Peyer's patch (tissue), 4 donors: ENCODE data around the gene CLCN7. TPM values are rescaled to one million over a fixed set of nuclear protein-coding genes. Genes with fewer than 3 reads are reported as not detected.

Experiments
- DNase-seq, 3 donors: peaks; one replicate each; pipeline ENCODE4 v3.0.0-alpha.2; 2017 to 2019
- H3K27ac ChIP-seq, 4 donors: fragments of 200-600 bp; sonication (generic); one replicate each; pipeline ENCODE4 v1.5.1; 2016 to 2019
- H3K27me3 ChIP-seq, 2 donors: fragments of 200-600 bp; sonication (generic); one replicate each; pipeline ENCODE4 v1.5.1; 2019
- H3K36me3 ChIP-seq, 3 donors: fragments of 200-600 bp; sonication (generic); one replicate each; pipeline ENCODE4 v1.5.1; 2016 to 2019
- H3K4me1 ChIP-seq, 4 donors: fragments of 200-600 bp; sonication (generic); one replicate each; pipeline ENCODE4 v1.5.1; 2016 to 2019
- H3K4me3 ChIP-seq, 4 donors: fragments of 200-600 bp; sonication (generic); 1 replicate in 3 of 4; 2 replicates in 1 of 4; pipeline ENCODE4 v1.5.1; 2016 to 2019; ENCODE audit warnings: mild to moderate bottlenecking in 1 of 4
- H3K9me3 ChIP-seq, 4 donors: fragments of 200-600 bp; sonication (generic); one replicate each; pipeline ENCODE4 v1.5.1; 2016 to 2019; ENCODE audit warnings: mild to moderate bottlenecking in 1 of 4
- POLR2A ChIP-seq, 2 donors: fragments of 450-650 bp; IDR thresholded peaks; one replicate each; pipeline ENCODE4 v1.5.1; 2017; ENCODE audit warnings: antibody characterized with exemption in 2 of 2, mild to moderate bottlenecking in 2 of 2, moderate library complexity in 2 of 2
- total RNA-seq, 4 donors: library from RNA; depleted of rRNA; stranded (reverse); fragments of >200 nt; gene quantifications; one replicate each; pipeline ENCODE4 v1.1.0, GENCODE V29; 2016
- TF ChIP-seq, protein P1 (sequence below), 6 experiments: fragments of 450-650 bp in 4 of 6; fragments of 200-600 bp in 2 of 6; sonication (generic) in 1 of 6; IDR thresholded peaks; one replicate each; pipeline ENCODE4 v1.5.1; 2017 to 2019; ENCODE audit warnings: antibody characterized with exemption in 6 of 6, mild to moderate bottlenecking in 3 of 6, moderate library complexity in 1 of 6

Gene CLCN7
- total RNA-seq, 4 donors from 2014 or later = 95.1 to 194 (median 105) TPM

DNA sequence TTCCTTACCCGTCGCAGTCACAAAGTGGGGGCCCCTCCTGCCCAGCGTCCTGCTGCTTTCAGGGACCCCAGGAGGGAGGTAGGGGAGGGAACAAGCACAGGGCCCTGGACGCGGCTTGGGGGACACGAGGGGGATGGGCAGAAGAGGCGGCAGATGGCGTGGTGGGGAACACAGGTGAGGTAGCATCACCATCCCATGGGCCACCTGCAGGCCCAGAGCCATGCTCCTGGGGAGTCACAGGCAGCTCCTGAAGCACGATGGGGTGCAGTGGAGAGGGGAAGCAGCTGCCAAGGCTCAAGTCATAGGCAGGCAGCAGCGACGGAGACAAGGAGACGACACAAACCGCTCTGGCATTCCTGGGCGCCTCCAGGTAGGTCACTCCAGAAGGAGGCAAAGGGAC lies 71.1 kb downstream of the CLCN7 start:
- no peak for TF ChIP-seq POLR2A (IDR thresholded peaks at IDR 0.05)
- TF ChIP-seq, protein P1, sequence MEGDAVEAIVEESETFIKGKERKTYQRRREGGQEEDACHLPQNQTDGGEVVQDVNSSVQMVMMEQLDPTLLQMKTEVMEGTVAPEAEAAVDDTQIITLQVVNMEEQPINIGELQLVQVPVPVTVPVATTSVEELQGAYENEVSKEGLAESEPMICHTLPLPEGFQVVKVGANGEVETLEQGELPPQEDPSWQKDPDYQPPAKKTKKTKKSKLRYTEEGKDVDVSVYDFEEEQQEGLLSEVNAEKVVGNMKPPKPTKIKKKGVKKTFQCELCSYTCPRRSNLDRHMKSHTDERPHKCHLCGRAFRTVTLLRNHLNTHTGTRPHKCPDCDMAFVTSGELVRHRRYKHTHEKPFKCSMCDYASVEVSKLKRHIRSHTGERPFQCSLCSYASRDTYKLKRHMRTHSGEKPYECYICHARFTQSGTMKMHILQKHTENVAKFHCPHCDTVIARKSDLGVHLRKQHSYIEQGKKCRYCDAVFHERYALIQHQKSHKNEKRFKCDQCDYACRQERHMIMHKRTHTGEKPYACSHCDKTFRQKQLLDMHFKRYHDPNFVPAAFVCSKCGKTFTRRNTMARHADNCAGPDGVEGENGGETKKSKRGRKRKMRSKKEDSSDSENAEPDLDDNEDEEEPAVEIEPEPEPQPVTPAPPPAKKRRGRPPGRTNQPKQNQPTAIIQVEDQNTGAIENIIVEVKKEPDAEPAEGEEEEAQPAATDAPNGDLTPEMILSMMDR (IDR thresholded peaks at IDR 0.05) = no peak
- H3K4me1 ChIP-seq = peaks cover 0 to 10% (median 6%) of the 10 kb centered on the region in 4 donors
- DNase-seq = no peak
- H3K4me3 ChIP-seq = no peak overlapping the region
- H3K27me3 ChIP-seq = no peaks in the 10 kb centered on the region
- H3K27ac ChIP-seq = no peak overlapping the region
- no peaks in the 10 kb centered on the region for H3K9me3 ChIP-seq
- peaks cover 0 to 52% (median 0%) of the 10 kb centered on the region in 3 donors for H3K36me3 ChIP-seq

DNA sequence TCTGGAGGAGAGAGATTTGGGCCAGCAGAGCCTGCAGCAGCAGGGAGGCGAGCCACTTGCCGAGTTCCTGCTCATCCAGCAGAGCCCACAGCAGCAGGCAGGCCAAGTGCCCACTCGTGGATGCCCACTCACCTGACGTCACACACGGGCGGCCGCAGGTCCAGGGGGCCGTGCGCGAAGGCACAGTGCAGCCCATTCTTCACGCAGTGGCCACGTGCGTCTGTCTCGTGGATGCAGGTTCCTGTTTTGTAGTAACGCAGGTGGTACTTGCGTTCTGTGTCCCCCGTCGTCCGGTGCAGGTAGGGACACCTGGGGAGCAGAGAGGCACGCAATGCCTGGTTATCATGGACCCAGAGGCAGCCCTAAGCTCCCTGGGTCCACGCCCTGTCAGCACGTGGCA lies 71.8 kb downstream of the CLCN7 start:
- H3K9me3 ChIP-seq = no peaks in the 10 kb centered on the region
- peaks cover 0 to 59% (median 0%) of the 10 kb centered on the region in 3 donors for H3K36me3 ChIP-seq
- TF ChIP-seq POLR2A (IDR thresholded peaks at IDR 0.05) = no peak
- TF ChIP-seq, protein P1 (IDR thresholded peaks at IDR 0.05) = no peak
- peaks cover 0 to 5% (median 4%) of the 10 kb centered on the region in 4 donors for H3K4me1 ChIP-seq
- H3K27me3 ChIP-seq = no peaks in the 10 kb centered on the region
- no peak overlapping the region for H3K27ac ChIP-seq
- H3K4me3 ChIP-seq = no peak overlapping the region
- DNase-seq = no peak

DNA sequence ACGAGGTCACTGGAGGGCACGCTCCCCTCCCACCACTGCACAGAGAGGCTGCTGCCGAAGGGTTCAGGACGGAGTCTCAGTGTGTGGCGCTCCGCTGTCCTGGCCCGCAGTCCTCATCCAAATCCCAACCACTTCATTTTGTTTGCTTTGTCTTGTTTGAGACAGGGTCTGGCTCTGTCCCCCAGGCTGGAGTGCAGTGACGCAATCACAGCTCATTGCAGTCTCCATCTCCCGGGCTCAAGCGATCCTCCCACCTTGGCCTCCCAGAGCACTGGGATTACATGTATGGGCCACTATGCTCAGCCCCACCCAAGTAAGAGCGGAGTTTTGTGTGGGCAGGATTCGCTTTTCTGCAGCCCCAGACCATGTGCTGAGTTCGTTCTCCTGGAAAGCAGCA lies 73.1 kb downstream of the CLCN7 start:
- no peak for DNase-seq
- TF ChIP-seq, protein P1 (IDR thresholded peaks at IDR 0.05) = no peak
- no peak for TF ChIP-seq POLR2A (IDR thresholded peaks at IDR 0.05)
- Histone ChIP-seq H3K27ac (no peak overlapping the region), H3K4me1 (no peaks in the 10 kb centered on the region), H3K36me3 (peaks cover 0 to 64% (median 0%) of the 10 kb centered on the region in 3 donors), H3K27me3 (no peaks in the 10 kb centered on the region), H3K4me3 (no peak overlapping the region), H3K9me3 (no peaks in the 10 kb centered on the region)

DNA sequence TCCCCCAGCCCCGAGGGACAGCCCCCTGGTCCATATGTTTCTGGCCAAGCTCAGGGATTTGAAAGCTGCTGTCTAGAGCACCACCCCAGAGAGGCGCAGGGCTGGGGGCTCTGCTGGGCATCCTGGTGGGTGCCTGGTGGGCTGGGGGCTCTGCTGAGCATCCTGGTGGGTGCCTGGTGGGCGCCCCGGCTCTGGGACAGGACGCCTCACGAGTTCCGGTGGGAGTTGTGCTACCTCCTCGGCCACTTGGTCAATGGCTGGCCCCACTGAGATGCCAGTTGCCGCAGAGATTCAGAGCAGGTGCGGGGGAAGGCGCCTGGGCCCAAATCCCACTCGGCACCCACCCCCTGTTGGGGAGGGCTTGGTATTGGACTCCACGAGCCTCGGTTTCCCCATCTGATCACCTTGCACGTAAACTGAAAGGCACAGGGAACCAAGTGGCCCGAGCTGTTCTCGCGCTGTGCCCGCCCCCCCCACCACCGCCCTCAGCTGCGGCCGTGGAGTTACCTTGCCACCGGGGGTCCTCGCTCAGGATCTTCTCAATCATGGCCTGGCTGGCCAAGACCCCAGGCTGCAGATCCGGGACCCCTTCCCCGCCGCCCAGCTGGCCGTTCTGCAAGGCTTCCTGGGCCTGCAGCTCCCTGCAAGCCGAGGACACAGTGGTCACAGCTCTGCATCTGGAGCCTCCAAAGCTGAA lies 73.6 kb downstream of the CLCN7 start:
- no peak overlapping the region for H3K4me3 ChIP-seq
- H3K36me3 ChIP-seq = peaks cover 0 to 69% (median 0%) of the 10 kb centered on the region in 3 donors
- H3K4me1 ChIP-seq = no peaks in the 10 kb centered on the region
- H3K27ac ChIP-seq = no peak overlapping the region
- H3K27me3 ChIP-seq = no peaks in the 10 kb centered on the region
- DNase-seq = no peak
- no peaks in the 10 kb centered on the region for H3K9me3 ChIP-seq
- TF ChIP-seq, protein P1 (IDR thresholded peaks at IDR 0.05) = no peak
- no peak for TF ChIP-seq POLR2A (IDR thresholded peaks at IDR 0.05)

DNA sequence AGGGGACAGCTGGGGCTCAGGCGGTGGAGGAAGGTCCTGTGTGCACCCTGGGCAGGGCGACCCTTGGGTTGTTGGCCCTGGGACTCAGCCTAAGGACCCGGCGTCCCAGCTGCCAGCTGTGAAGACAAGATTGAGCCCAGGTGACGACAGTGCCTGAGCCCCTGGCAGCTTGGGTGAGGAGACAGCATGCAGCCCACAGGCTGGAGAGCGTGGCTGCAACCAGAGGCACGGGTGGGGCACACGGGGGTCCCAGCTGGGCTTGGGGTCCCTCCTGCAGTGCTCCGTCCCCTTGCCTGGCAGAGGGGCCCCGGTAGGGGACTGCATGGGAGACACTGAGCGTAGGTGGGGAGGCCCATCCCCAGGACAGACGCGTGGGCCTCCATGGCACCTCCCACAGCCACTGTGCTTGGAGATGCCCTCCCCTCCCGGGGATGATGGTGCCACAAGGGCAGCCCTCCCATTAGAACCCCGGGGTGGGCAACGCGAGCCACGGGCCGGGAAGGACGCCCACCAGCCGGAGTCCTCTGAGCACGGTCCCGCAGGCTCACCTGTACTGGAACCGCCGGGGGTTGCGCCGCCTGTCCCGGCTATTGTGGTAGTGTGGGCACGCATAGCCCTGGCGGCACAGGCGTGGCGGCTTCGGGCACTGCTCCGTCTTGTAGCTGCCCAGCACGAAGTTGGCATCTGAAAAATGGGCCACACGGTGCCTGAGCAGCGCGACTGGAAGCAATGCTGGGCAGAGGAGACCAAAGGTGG lies 75.8 kb downstream of the CLCN7 start:
- TF ChIP-seq POLR2A (IDR thresholded peaks at IDR 0.05) = no peak
- TF ChIP-seq, protein P1 (IDR thresholded peaks at IDR 0.05) = no peak
- Histone ChIP-seq H3K4me3 (no peak overlapping the region), H3K27me3 (no peaks in the 10 kb centered on the region), H3K27ac (no peak overlapping the region), H3K4me1 (no peaks in the 10 kb centered on the region), H3K9me3 (no peaks in the 10 kb centered on the region), H3K36me3 (peaks cover 0 to 83% (median 0%) of the 10 kb centered on the region in 3 donors)
- DNase-seq = no peak
